GM18511 (cell line): ENCODE results near the gene ATP10A.

Experiments
- ATAC-seq: cut with Tn5 transposase; IDR thresholded peaks from one replicate; pipeline ENCODE4 v1.9.1; 2021; ENCODE audit warnings: mild to moderate bottlenecking, moderate library complexity; ENCODE audit not compliant: unreplicated experiment

The ATP10A gene

DNA sequence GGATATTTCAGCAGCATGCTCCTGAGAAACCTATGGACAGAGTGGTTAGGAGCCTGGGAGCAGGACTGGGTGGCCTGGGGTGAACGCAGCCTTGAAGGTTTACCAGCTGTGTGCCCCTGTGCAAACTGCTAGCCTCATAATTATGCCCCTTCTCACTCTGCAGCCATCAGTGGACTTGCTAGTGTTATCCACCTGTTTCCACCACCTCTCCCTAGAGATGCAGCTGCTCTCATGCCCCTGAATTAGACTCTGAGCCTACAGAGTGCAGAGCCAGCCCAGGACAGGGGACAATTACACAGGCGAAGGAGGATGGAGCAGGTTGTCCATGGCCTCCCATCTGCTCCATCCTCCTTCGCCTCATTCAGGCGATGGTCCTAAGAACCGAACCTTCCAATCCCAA is 175.9 kb downstream of the ATP10A start:
- ATAC-seq: no peak

DNA sequence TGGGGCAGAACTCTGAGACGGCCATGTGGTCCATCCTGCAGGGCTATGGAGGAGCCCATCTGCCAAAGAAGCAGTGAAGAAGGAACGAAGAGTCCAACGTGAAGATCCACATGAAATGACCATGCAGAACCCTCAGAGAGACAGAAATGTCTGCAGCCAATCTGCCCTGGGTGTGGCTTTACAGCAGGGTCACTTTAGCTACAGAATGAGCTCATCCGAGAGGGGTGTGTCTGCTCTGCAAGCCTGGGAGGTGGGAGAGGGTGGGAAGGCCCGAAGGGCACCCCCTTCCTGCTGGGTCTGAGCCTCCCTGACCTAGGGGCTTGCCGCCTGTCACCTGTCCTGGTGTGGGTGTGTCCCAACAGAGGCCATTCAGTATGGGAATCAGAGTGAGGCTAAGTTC is 176.3 kb downstream of the ATP10A start:
- ATAC-seq: no peak

DNA sequence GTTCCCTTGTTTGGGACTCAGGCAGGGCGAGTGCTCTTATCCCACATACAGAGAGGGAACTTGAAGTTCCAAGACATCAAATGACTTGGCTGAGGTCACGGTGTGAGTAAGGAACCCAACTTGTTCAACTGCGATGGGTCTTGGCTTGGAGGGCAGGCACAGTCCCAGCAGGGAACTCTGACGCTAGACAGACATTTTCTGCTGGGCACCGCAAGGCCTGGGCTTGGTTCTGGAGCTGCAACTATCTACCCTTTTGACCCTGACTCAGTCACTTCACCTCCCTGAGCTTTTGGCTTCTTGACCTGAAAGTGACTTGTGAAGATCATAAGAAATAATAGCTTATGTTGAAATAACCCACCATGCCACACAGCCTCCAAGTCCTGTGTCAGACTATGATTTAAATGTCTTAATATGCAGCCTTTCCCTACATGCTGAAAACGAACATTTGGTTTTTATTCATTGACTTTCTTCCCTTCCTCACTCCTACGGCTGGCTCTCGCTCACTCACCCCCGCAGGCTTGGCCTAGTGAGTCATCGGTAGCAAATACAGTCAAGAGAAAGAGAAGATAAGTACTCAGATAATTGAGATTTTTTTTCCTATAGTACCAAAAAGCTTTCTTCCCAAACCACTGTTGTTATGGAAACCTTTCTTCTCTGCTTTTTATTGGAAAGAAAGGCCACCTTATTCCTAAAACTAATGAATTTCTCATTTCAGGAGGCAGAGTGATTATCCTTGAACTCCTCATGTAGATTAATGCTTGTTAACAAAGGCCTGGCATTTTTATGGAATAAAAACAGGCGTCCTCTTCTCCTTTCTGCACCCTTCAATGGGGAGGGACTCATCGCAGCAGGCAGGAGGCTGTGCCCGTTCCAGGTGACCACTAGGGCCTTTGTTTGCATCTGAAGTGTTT is 178.4 kb downstream of the ATP10A start:
- no peak for ATAC-seq

- no peak for ATAC-seq
Measured at GRCh38 chr15:25683911-25684310, 179.2 kb downstream of the ATP10A start.

DNA sequence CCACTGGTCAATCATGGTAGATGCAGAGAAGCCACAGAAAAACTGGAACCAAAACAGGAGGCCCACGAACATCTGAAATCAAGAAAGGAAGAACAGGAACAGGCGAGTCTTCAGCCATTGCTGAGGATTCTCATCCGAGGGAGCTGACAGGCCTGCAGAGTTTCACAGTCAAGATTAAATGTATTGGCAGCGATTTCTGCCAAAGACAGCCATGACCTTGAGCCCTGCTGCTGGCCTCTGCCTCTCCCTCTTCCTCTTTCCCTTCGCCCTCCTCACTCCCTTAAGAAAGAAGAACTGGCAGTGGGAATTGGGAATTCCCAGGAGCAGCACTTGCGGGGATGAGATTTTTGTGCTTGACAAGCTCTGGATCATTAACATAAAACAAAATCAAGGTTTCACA is 179.7 kb downstream of the ATP10A start:
- no peak for ATAC-seq

DNA sequence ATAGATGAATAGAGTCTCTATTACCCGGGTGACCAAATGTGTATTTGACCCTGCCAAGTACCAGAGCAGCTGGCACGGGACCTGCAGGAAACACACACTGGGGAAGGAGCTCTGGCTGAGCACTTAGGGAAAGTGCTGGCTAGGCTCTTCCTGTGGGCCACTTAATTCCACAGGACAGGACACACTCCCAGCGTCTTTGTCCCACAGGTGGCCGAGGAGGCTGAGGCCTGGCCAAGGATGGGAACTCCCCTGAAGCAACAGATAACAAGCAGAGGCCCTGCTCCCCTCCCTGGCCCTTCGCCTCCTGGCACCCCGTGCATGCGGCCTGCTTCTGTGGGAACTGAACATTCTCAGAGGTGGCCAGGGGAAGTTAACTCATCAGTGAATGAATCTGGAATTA is 180.8 kb downstream of the ATP10A start:
- no peak for ATAC-seq

DNA sequence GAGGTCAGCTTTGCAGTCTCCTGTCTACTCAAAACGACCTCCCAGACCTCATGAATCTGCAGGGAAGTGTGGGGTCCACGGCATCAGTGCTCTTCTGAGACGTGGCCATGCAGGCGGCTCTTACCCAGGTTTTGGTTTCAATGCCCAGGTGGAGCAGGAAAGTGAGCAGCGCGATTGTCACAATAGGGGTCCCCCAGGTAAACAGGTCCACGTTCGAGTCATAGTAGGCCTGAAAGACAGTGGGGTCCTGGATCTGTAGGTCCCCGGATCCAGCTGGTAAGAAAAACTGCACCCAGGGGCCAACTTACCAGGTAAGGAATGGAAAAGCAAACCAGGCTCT is 182.5 kb downstream of the ATP10A start:
- no peak for ATAC-seq

GRCh38 chr15:25679964-25680685 is 183.0 kb downstream of the ATP10A start:
- no peak for ATAC-seq

- ATAC-seq: no peak
Measured at GRCh38 chr15:25679492-25679891, 183.6 kb downstream of the ATP10A start.

DNA sequence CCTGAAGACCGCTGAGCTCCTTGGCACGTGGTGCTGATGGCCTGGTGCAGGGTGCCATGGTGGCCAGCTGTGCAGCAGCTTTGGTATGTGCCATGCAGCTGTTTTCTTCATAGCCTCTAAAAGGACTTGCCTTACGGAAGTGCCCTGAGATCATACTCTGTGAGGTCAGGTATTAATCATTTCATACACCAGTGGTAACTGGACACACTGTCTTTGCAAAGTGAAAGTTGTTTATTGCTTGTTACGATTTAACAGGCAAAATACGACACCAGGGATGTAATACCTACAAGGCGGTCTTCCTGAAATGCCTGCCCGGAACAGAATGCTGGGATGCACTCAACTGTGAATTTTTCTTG is 184.6 kb downstream of the ATP10A start:
- no peak for ATAC-seq

- no peak for ATAC-seq
Measured at GRCh38 chr15:25677719-25678499, 185.2 kb downstream of the ATP10A start.

- no peak for ATAC-seq
Measured at GRCh38 chr15:25676070-25676469, 187.1 kb downstream of the ATP10A start.

- ATAC-seq: no peak
Measured at GRCh38 chr15:25675396-25675795, 187.7 kb downstream of the ATP10A start.

DNA sequence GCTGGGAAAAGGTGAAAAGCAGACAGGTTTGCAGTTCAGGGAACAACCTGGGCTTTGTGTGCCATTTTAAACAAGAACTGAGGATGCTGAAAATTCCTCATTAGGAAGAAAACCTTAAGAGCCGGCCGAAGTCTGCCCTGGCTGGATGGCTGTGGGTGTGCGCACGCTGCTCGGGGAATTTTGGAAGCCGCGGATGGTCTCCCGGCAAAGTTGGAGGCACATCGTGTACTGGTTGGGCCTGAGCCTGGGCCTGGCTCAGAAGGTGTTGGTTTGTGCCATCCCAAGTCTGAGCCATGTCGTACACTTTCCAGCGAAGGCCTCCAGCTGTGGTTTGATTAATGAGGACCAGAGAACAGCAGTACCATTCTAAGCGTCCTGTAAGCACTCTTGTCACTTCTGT is 188.2 kb downstream of the ATP10A start:
- ATAC-seq: no peak

DNA sequence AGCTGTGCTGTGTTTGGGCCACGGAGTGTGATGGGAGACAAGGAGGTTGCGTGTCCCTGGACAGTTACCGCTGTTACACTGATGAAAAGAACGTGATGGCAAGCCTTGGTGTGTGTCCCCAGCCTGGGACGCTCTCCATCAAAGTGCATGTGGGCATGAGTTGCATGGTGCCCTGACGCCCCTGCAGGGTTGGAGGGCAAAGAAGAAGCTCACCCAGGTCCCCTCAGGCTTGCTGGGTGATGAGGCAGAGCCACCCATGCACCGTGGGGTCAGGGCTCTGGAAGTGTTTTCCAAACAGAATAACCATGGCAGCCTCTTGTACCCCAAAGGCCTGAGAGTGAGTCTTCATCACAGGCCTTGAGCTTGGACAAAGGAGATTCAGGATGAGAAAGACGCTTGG is 189.2 kb downstream of the ATP10A start:
- no peak for ATAC-seq

- no peak for ATAC-seq
Measured at GRCh38 chr15:25673351-25673750, 189.8 kb downstream of the ATP10A start.

GRCh38 chr15:25671132-25671531 is 192.0 kb downstream of the ATP10A start:
- ATAC-seq: no peak

DNA sequence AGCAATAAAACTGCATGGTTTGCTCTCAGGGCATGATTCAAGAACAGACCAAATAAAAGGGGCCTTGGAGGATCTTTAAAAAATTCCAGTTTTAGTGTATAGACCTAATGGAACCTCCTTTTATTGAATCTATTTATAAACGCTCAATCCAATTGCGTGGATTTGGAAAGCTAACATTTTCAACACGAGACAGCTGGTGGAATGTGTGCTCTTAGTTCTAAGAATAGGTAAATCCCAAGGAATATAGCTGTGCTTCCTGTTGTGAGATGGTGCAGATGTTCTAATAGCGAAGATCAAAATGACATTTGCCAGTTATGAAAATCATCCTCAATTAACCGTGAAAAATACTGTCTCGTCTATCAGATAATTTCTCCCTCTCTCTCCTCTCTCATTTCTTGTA is 192.5 kb downstream of the ATP10A start:
- ATAC-seq: no peak

DNA sequence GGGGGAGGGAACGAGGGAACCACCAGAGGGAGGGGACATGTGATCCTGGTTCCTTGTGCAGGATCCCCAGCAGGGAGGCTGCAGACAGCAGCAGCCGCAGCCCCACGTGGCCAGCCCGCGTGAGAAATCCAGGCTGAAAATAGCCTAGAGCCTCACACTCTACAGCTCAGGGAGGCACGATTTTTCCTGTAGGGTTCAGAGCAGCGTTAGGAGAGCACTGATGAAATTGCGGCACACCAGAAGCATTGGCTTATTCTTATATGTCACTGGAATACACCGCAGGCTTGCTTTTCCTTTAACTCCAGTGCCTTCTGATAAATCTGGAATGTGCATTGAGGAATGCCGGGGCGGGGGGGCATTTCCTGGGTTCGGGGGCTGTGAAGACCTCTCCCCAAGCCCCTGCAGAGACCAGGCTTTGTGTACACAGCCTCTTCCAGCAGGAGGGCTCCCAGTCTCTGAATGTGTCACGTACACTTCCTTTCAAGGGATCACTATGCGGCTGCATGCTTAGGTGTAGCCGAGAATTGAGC is 193.0 kb downstream of the ATP10A start:
- no peak for ATAC-seq

DNA sequence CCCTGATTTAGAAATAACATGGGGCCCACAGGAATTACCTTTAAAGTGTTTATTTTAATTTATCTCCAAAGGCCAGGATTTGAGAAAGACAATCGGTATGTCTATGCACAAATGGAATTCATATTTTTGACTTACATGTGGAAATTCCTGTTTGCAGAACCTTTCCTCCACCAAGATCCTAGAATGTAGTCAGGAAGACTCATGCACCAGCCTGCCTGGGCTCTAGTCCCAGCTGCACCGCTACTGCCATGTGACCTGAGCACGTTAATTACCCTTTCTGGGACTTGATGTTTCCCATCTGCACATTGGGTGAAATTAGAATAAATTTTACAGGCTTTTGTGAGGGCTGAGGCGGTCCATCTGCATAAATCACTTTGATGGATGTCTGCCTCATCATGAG is 194.2 kb downstream of the ATP10A start:
- ATAC-seq: no peak

- ATAC-seq: no peak
Measured at GRCh38 chr15:25668236-25668795, 194.8 kb downstream of the ATP10A start.
